H1 (cell line): ENCODE measurements around the gene ASXL2. TPM values are rescaled to one million over a fixed set of nuclear protein-coding genes. Genes with fewer than 3 reads are reported as not detected.

ENCODE experiments used
- CTCF ChIA-PET: fragments of 300-600 bp; sonication (Branson Sonifier 250); formaldehyde crosslinking; loops from one replicate; lab custom pipeline; 2021; ENCODE audit not compliant: partially characterized antibody; lab: Charles Lee
- POLR2A ChIA-PET: fragments of 300-600 bp; sonication (Branson Sonifier 250); formaldehyde crosslinking; loops from one replicate; lab custom pipeline; 2021; ENCODE audit warnings: inconsistent platforms; ENCODE audit not compliant: partially characterized antibody; lab: Charles Lee
- DNase-seq, 2 experiments: peaks; one replicate each; pipeline versions ENCODE4 v3.0.0 to v3.0.0-alpha.2; 2010 to 2022; ENCODE audit warnings: low spot score in 2 of 2, low read depth in 1 of 2, mixed read lengths in 1 of 2
- FAIRE-seq: peaks from 2 replicates; lab custom pipeline; 2011; peaks lifted over from hg19 to GRCh38; lab: Jason Lieb, UNC
- H2AFZ ChIP-seq: 2 replicates; pipeline ENCODE4 v1.8.1; 2012; ENCODE audit warnings: low read length, inconsistent platforms
- H2AK5ac ChIP-seq: 2 replicates; pipeline ENCODE4 v1.6.1; 2013; ENCODE audit warnings: low read depth, low read length
- H2BK120ac ChIP-seq: replicated peaks from 2 replicates; pipeline ENCODE3; 2013; ENCODE audit warnings: low read depth, low read length, inconsistent platforms
- H2BK12ac ChIP-seq: 2 replicates; pipeline ENCODE4 v1.6.1; 2013; ENCODE audit warnings: low read depth, low read length
- H2BK15ac ChIP-seq: 2 replicates; pipeline ENCODE4 v1.6.1; 2013; ENCODE audit warnings: low read length
- H2BK20ac ChIP-seq: 2 replicates; pipeline ENCODE4 v1.6.1; 2013; ENCODE audit warnings: low read length
- H2BK5ac ChIP-seq: 2 replicates; pipeline ENCODE4 v1.6.1; 2013; ENCODE audit warnings: low read depth, low read length
- H3K14ac ChIP-seq: 2 replicates; pipeline ENCODE4 v1.6.1; 2013; ENCODE audit warnings: inconsistent platforms; ENCODE audit not compliant: insufficient read length
- H3K18ac ChIP-seq: 2 replicates; pipeline ENCODE4 v1.6.1; 2013; ENCODE audit warnings: low read length; ENCODE audit errors: extremely low read depth
- H3K23ac ChIP-seq: 2 replicates; pipeline ENCODE4 v1.6.1; 2013; ENCODE audit warnings: inconsistent platforms; ENCODE audit not compliant: insufficient read length
- H3K23me2 ChIP-seq: 2 replicates; pipeline ENCODE4 v1.6.1; 2013; ENCODE audit warnings: low read depth, low read length
- H3K27ac ChIP-seq: 2 replicates; pipeline ENCODE4 v1.6.1; 2011; ENCODE audit warnings: low read depth, low read length, inconsistent platforms
- H3K27me3 ChIP-seq, 4 experiments: replicated peaks in 1 of 4; 1 replicate in 1 of 4; 2 replicates in 3 of 4; pipeline versions ENCODE4 v1.6.1 to v1.8.1; 2011 to 2013; ENCODE audit warnings: low read length in 3 of 4, mild to moderate bottlenecking in 3 of 4, inconsistent platforms in 2 of 4, mixed read lengths in 2 of 4, moderate library complexity in 1 of 4; ENCODE audit not compliant: control insufficient read depth in 3 of 4, insufficient read depth in 3 of 4; ENCODE audit errors: extremely low read depth in 1 of 4
- H3K36me3 ChIP-seq, 4 experiments: 2 replicates each; pipeline versions ENCODE4 v1.6.1 to v1.8.1; 2011 to 2013; ENCODE audit warnings: mild to moderate bottlenecking in 4 of 4, low read length in 3 of 4, moderate library complexity in 2 of 4, control low read depth in 1 of 4, inconsistent platforms in 1 of 4; ENCODE audit not compliant: insufficient read depth in 4 of 4, control insufficient read depth in 2 of 4
- H3K4ac ChIP-seq: replicated peaks from 2 replicates; pipeline ENCODE3; 2013; ENCODE audit warnings: low read length, low read depth, mixed read lengths, inconsistent platforms; ENCODE audit not compliant: insufficient read length
- H3K4me1 ChIP-seq, 4 experiments: replicated peaks in 1 of 4; 1 replicate in 1 of 4; 2 replicates in 3 of 4; pipeline versions ENCODE4 v1.6.1 to v1.8.1; 2011 to 2013; ENCODE audit warnings: low read length in 3 of 4, inconsistent platforms in 2 of 4, mixed read lengths in 1 of 4; ENCODE audit not compliant: insufficient read depth in 4 of 4, control insufficient read depth in 3 of 4
- H3K4me2 ChIP-seq, 2 experiments: 2 replicates each; pipeline versions ENCODE4 v1.6.1 to v1.8.1; 2011 to 2013; ENCODE audit warnings: low read depth in 2 of 2, low read length in 2 of 2, control low read depth in 1 of 2, inconsistent platforms in 1 of 2, mild to moderate bottlenecking in 1 of 2; ENCODE audit not compliant: insufficient read depth in 1 of 2
- H3K4me3 ChIP-seq, 4 experiments: fragments of 200-600, 300-600 bp in 1 of 4; sonication (generic), shearing (Covaris generic), sonication (Bioruptor Twin) in 1 of 4; 2 replicates each; pipeline versions ENCODE4 v1.5.1 to v1.8.1; 2011 to 2016; ENCODE audit warnings: low read length in 4 of 4, low read depth in 3 of 4, control low read depth in 2 of 4, inconsistent platforms in 2 of 4, mild to moderate bottlenecking in 2 of 4, mixed read lengths in 1 of 4, moderate library complexity in 1 of 4; ENCODE audit not compliant: insufficient read depth in 2 of 4; ENCODE audit errors: extremely low read depth in 1 of 4
- H3K56ac ChIP-seq: replicated peaks from 2 replicates; pipeline ENCODE3; 2013; ENCODE audit warnings: low read depth, mild to moderate bottlenecking, mixed read lengths, low read length, inconsistent platforms; ENCODE audit not compliant: insufficient read length
- H3K79me1 ChIP-seq: 2 replicates; pipeline ENCODE4 v1.6.1; 2013; ENCODE audit warnings: low read depth, low read length, control low read depth
- H3K79me2 ChIP-seq, 2 experiments: 2 replicates each; pipeline versions ENCODE4 v1.6.1 to v1.8.1; 2012 to 2013; ENCODE audit warnings: low read length in 2 of 2, mild to moderate bottlenecking in 2 of 2, inconsistent platforms in 1 of 2; ENCODE audit not compliant: insufficient read depth in 2 of 2, control insufficient read depth in 1 of 2
- H3K9ac ChIP-seq, 4 experiments: replicated peaks in 1 of 4; 1 replicate in 1 of 4; 2 replicates in 3 of 4; pipeline versions ENCODE4 v1.6.1 to v1.8.1; 2011 to 2013; ENCODE audit warnings: low read depth in 3 of 4, low read length in 3 of 4, control low read depth in 2 of 4, mild to moderate bottlenecking in 2 of 4, moderate library complexity in 2 of 4, inconsistent platforms in 1 of 4; ENCODE audit errors: extremely low read depth in 1 of 4
- H3K9me3 ChIP-seq, 2 experiments: 2 replicates each; pipeline versions ENCODE4 v1.6.1 to v1.8.1; 2012 to 2013; ENCODE audit warnings: mild to moderate bottlenecking in 2 of 2, moderate library complexity in 2 of 2, control low read depth in 1 of 2, inconsistent platforms in 1 of 2, low read depth in 1 of 2, low read length in 1 of 2, mixed read lengths in 1 of 2; ENCODE audit not compliant: insufficient read depth in 2 of 2
- H4K20me1 ChIP-seq, 2 experiments: replicated peaks in 1 of 2; 2 replicates each; pipeline versions ENCODE3 to v1.8.1; 2011 to 2013; ENCODE audit warnings: inconsistent platforms in 2 of 2, low read length in 2 of 2, mild to moderate bottlenecking in 1 of 2; ENCODE audit not compliant: insufficient read depth in 2 of 2, control insufficient read depth in 1 of 2
- H4K5ac ChIP-seq: 2 replicates; pipeline ENCODE4 v1.6.1; 2013; ENCODE audit warnings: low read length, low read depth, mixed read lengths, inconsistent platforms; ENCODE audit not compliant: insufficient read length
- H4K8ac ChIP-seq: 2 replicates; pipeline ENCODE4 v1.8.0; 2013; ENCODE audit warnings: mild to moderate bottlenecking, moderate library complexity, low read length, inconsistent platforms; ENCODE audit not compliant: insufficient read depth; ENCODE audit errors: extremely low read depth
- H4K91ac ChIP-seq: replicated peaks from 2 replicates; pipeline ENCODE3; 2013; ENCODE audit warnings: low read length, mixed read lengths, inconsistent platforms; ENCODE audit not compliant: insufficient read length
- EGR1 ChIP-seq: IDR thresholded peaks from 2 replicates; pipeline ENCODE4 v1.6.1; 2011; ENCODE audit warnings: low read depth, low read length, borderline replicate concordance
- FOSL1 ChIP-seq: IDR thresholded peaks from 2 replicates; pipeline ENCODE4 v1.6.1; 2011; ENCODE audit warnings: mild to moderate bottlenecking, low read depth, low read length, moderate library complexity; ENCODE audit not compliant: insufficient read depth
- HDAC6 ChIP-seq: IDR thresholded peaks from one replicate; pipeline ENCODE4 v1.7.1; 2012; ENCODE audit warnings: low read depth, mild to moderate bottlenecking, inconsistent platforms, low read length, moderate library complexity
- POU5F1 ChIP-seq: IDR thresholded peaks from 2 replicates; pipeline ENCODE4 v1.6.1; 2011; ENCODE audit warnings: low read depth, mild to moderate bottlenecking, low read length, moderate library complexity
- RFX5 ChIP-seq: IDR thresholded peaks from 2 replicates; pipeline ENCODE4 v1.6.1; 2011; ENCODE audit warnings: low read depth, low read length, improper control_type of control experiment, borderline replicate concordance
- SIRT6 ChIP-seq: IDR thresholded peaks from one replicate; pipeline ENCODE4 v1.7.1; 2012; ENCODE audit warnings: low read length, inconsistent platforms
- YY1 ChIP-seq: IDR thresholded peaks from 2 replicates; pipeline ENCODE4 v1.6.1; 2011; ENCODE audit warnings: low read depth, mild to moderate bottlenecking, low read length
- ZNF274 ChIP-seq: IDR thresholded peaks from 2 replicates; pipeline ENCODE4 v1.7.0; 2012; ENCODE audit warnings: low read length, borderline replicate concordance; ENCODE audit errors: extremely low read depth
- WGBS, 2 experiments: shearing (Covaris generic) in 1 of 2; methylation state at CpG; one replicate each; pipeline versions ENCODE4 v1.1.6 to v1.1.7; 2013 to 2015; ENCODE audit warnings: low lambda C conversion rate in 2 of 2, mixed read lengths in 2 of 2, inconsistent platforms in 1 of 2, low coverage in 1 of 2, missing lambda C conversion rate in 1 of 2; ENCODE audit not compliant: insufficient replicate concordance in 2 of 2, insufficient coverage in 1 of 2, insufficient read length in 1 of 2; ENCODE audit errors: extremely low coverage in 1 of 2, missing lambda C conversion rate in 1 of 2; 5-methylcytosine and 5-hydroxymethylcytosine counted together
- polyA plus RNA-seq, 7 experiments: library from polyadenylated mRNA; depleted of rRNA in 3 of 7; stranded (reverse) in 5 of 7; unstranded in 2 of 7; fragments of >200 nt in 5 of 7; fragments of 200-250 nt in 2 of 7; gene quantifications; 1 replicate in 5 of 7; 2 replicates in 1 of 7; 4 replicates in 1 of 7; pipeline versions ENCODE4 v1.2.1 to v1.2.3, GENCODE V29; 2011 to 2013; ENCODE audit warnings: missing spikeins in 2 of 7, mixed read lengths in 2 of 7
- total RNA-seq: library from RNA; stranded (reverse); fragmentation: NEBNext Ultra II Directional; extraction: Animal tissue kit (Norgen Biotek cat#: 25700); gene quantifications from 2 replicates; pipeline ENCODE4 v1.2.1, GENCODE V29; 2021

Gene ASXL2
- total and polyA plus RNA-seq, 2 of the 8 experiments (the other 6 are each of a cell fraction or from before 2014, with no cell fraction given) = 7.2 to 41.3 TPM

GRCh38 chr2:25757906-25758305, 120.4 kb downstream of the ASXL2 start:
- no peak overlapping the region for H3K4me3 ChIP-seq
- no peaks in the 10 kb centered on the region for H3K9me3 ChIP-seq
- H3K14ac ChIP-seq = no peak overlapping the region
- H2BK20ac ChIP-seq = no peak overlapping the region
- H3K18ac ChIP-seq = no peak overlapping the region
- H2BK120ac ChIP-seq = no peak overlapping the region
- no peaks in the 10 kb centered on the region for H3K79me1 ChIP-seq
- no peak overlapping the region for H3K4ac ChIP-seq
- no peak overlapping the region for H2BK12ac ChIP-seq
- DNase-seq (no peak), FAIRE-seq (no peak)
- H3K56ac ChIP-seq = no peak overlapping the region
- H2BK5ac ChIP-seq = no peak overlapping the region
- no peak overlapping the region for H4K5ac ChIP-seq
- no peak overlapping the region for H2AFZ ChIP-seq
- no peak overlapping the region for H3K27ac ChIP-seq
- ChIA-PET POLR2A (no interaction called here), CTCF (interaction anchor here (0.6 to 1.4 kb wide), 2 partner anchors 58 to 120 kb away, joined by 3 to 6 read pairs; partner anchors contain the start of gene ASXL2)
- no peaks in the 10 kb centered on the region for H3K79me2 ChIP-seq
- H3K4me2 ChIP-seq = no peak overlapping the region
- no peaks in the 10 kb centered on the region for H3K27me3 ChIP-seq
- no peaks in the 10 kb centered on the region for H4K20me1 ChIP-seq
- H3K23me2 ChIP-seq = no peaks in the 10 kb centered on the region
- no peak for TF ChIP-seq FOSL1
- no peak for TF ChIP-seq SIRT6
- no peak for TF ChIP-seq ZNF274
- TF ChIP-seq POU5F1 = no peak
- no peak for TF ChIP-seq EGR1
- TF ChIP-seq HDAC6 = no peak
- TF ChIP-seq YY1 = no peak
- TF ChIP-seq RFX5 = no peak
- WGBS, 2 experiments = 100% methylated on average over 1 of the region's 1 CpG; no CpG with 5 or more reads in 1 of the 2 experiments
- H3K4me1 ChIP-seq = no peaks in the 10 kb centered on the region
- H3K9ac ChIP-seq = no peak overlapping the region
- H3K36me3 ChIP-seq = peaks cover 2 to 39% (median 10%) of the 10 kb centered on the region in 4 experiments; a peak in 7 of 8 replicates
- no peak overlapping the region for H2AK5ac ChIP-seq
- H3K23ac ChIP-seq = no peak overlapping the region
- H2BK15ac ChIP-seq = no peak overlapping the region
- no peak overlapping the region for H4K8ac ChIP-seq
- H4K91ac ChIP-seq = no peak overlapping the region
